DMS114 treated with DMSO at 0.1 percent for 48 hours (cell line): ENCODE results near the gene PTPDC1.
"Not testable (repeated sequence)": the region's sequence is repeated elsewhere in the genome, so short reads cannot be mapped to it uniquely, and the experiment has no call there.

Experiments used
- DNase-seq: peaks from one replicate; lab custom pipeline; 2025; ENCODE audit not compliant: unreplicated experiment; lab: John Stamatoyannopoulos, UW

The PTPDC1 gene

GRCh38 chr9:94094219-94095145 is 10.2 kb downstream of the PTPDC1 start:
- DNase-seq, result not testable (repeated sequence)

GRCh38 chr9:94096819-94097577 is 12.7 kb downstream of the PTPDC1 start:
- no peak for DNase-seq

GRCh38 chr9:94097788-94098414 is 13.6 kb downstream of the PTPDC1 start:
- DNase-seq, result no peak

GRCh38 chr9:94100152-94100879 is 16.1 kb downstream of the PTPDC1 start:
- no peak for DNase-seq

- DNase-seq, result no peak
Measured at GRCh38 chr9:94101162-94101853, 17.0 kb downstream of the PTPDC1 start.

GRCh38 chr9:94108584-94108983 is 24.3 kb downstream of the PTPDC1 start:
- no peak for DNase-seq

GRCh38 chr9:94110821-94111252 is 26.6 kb downstream of the PTPDC1 start:
- no peak for DNase-seq

- no peak for DNase-seq
Measured at GRCh38 chr9:94111446-94111845, 27.2 kb downstream of the PTPDC1 start.

- no peak for DNase-seq
Measured at GRCh38 chr9:94112716-94113465, 28.6 kb downstream of the PTPDC1 start.

GRCh38 chr9:94120088-94120487 is 35.8 kb downstream of the PTPDC1 start:
- DNase-seq, result not testable (repeated sequence)

GRCh38 chr9:94120854-94121376 is 36.7 kb downstream of the PTPDC1 start:
- no peak for DNase-seq

GRCh38 chr9:94126844-94127243 is 42.6 kb downstream of the PTPDC1 start:
- DNase-seq, result no peak

GRCh38 chr9:94127806-94128205 is 43.5 kb downstream of the PTPDC1 start:
- no peak for DNase-seq

- no peak for DNase-seq
Measured at GRCh38 chr9:94128580-94128979, 44.3 kb downstream of the PTPDC1 start.

- DNase-seq, result no peak
Measured at GRCh38 chr9:94134629-94135028, 50.4 kb downstream of the PTPDC1 start.

GRCh38 chr9:94135222-94135621 is 51.0 kb downstream of the PTPDC1 start:
- no peak for DNase-seq

GRCh38 chr9:94139672-94140417 is 55.6 kb downstream of the PTPDC1 start:
- DNase-seq, result no peak

GRCh38 chr9:94140418-94140780 is 56.1 kb downstream of the PTPDC1 start:
- no peak for DNase-seq
